ENCODE data around the gene ANKFN1.
A peak's percentile ranks its signal among the peaks of the same experiment; 100 is the strongest.

ANKFN1 gene

DNA sequence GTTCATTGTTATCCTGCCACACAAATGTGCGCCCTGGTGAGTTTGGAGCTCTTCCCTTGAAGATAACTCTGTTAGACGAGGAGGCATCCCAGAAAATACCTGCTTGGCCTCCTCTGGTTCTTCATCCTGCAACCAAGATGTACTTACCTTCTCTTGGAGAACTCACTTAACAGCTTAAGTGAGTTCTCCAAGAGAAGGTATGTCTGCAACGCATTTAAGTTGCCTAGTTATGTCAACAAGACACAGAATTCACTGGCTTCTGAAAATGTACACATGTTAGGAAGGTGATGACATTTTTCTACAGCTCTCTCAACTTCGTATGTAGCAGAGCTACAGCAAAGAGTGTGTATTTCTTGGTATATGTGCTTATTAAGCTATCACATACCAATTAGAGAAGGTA lies 361.6 kb downstream of the ANKFN1 start:
- H3K4me3 ChIP-seq (ENCODE audit: low read length), result no peak overlapping the region
- DNase-seq (ENCODE audit: low read depth), result no peak
- TF ChIP-seq, protein P1, sequence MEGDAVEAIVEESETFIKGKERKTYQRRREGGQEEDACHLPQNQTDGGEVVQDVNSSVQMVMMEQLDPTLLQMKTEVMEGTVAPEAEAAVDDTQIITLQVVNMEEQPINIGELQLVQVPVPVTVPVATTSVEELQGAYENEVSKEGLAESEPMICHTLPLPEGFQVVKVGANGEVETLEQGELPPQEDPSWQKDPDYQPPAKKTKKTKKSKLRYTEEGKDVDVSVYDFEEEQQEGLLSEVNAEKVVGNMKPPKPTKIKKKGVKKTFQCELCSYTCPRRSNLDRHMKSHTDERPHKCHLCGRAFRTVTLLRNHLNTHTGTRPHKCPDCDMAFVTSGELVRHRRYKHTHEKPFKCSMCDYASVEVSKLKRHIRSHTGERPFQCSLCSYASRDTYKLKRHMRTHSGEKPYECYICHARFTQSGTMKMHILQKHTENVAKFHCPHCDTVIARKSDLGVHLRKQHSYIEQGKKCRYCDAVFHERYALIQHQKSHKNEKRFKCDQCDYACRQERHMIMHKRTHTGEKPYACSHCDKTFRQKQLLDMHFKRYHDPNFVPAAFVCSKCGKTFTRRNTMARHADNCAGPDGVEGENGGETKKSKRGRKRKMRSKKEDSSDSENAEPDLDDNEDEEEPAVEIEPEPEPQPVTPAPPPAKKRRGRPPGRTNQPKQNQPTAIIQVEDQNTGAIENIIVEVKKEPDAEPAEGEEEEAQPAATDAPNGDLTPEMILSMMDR (conservative IDR thresholded peaks at IDR 0.05; ENCODE audit: low read length), result no peak

DNA sequence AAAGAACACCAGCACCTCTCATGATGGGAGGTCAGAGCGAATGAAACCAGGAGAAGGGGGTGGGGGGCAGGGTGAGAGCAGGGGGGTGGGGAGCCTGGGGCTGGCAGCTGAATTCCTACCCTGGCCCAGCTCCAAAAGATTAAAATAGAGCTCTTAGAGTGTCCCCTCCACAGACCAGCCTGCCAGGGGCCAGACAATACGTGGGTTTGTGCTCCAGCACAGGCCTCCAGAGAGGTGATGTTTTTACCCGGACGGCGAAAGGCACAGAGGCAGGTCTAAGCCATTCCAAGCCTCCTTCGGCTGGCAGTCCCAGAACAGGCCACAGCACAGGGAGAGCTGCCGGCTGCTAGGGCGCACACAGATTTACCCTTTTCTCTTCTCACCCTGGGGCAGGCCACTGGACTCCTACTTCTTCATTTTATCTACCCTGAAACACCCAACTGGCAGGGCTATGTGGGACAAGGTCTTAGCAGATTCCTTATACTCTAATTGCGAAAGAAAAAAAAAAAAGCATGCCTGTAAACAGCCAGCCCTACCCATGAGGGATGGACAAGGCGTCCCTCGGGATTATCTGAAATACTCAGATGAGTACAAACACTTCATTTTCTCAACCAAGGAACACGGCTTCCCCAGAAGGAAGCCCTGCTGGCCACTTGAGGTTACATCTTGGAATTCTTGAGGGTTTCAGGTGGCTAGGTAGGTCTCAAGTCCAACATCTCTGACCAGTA lies 368.3 kb downstream of the ANKFN1 start:
- TF ChIP-seq, protein P1 (conservative IDR thresholded peaks at IDR 0.05; ENCODE audit: low read length), result no peak
- H3K4me3 ChIP-seq (ENCODE audit: low read length), result no peak overlapping the region
- DNase-seq (ENCODE audit: low read depth), result no peak

DNA sequence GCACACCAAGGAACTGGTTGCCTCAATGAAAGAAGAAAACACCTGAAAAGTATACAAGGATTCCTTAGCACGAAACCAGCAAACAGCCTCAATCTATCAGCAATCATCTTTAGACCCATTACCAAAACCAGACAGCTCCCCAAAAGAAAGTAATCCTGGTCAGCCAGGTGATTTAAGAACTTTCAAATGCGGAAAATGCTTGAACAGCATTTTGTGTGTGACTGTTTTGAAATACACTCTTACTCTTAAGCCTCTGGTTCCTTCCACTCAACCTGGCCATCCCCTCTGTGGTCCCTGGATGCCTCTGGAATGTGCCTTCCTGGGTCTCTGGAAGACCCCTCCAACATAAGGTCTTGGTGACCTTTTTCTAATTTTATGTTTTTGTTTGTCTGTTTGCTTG lies 369.8 kb downstream of the ANKFN1 start:
- TF ChIP-seq, protein P1 (conservative IDR thresholded peaks at IDR 0.05; ENCODE audit: low read length), result no peak
- no peak overlapping the region for H3K4me3 ChIP-seq (ENCODE audit: low read length)
- no peak for DNase-seq (ENCODE audit: low read depth)

DNA sequence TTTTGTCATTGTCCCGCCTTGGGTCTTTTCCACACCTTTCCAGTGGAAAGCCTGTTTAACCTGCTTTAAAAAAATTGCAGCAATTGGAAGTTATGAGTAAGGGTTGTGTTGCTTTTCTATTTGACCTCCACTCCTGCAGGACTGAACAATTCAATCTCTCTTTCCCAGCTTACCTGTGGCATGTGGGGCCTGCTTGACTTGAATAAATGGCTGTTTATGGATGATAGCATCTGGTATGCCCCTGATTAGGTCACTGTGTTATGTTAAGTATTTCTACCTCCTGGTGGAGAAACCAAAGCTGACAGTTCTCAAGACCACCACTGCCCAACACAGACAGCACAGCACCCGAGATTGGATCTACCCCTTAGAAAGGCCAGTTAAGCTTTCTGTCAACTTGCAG lies 375.4 kb downstream of the ANKFN1 start:
- TF ChIP-seq, protein P1 (conservative IDR thresholded peaks at IDR 0.05; ENCODE audit: low read length), result no peak
- DNase-seq (ENCODE audit: low read depth), result no peak
- no peak overlapping the region for H3K4me3 ChIP-seq (ENCODE audit: low read length)

DNA sequence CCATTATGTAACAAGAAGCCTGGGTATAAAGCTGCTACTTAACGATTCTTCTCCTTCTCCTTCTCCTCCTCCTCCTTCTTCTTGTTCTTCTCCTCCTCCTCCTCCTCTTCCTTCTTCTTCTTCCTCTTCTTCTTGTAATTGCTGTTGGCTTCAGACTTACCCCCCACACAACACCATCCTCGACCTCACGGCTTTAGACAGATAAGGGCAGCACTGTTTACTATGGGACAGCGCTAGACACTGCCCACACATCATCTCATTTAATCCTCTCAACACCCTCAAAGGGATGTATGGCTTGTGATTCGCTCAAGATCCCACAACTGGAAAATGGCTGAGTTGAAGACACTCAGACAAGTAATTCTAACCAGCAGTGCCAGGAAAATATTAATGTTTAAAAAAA lies 379.7 kb downstream of the ANKFN1 start:
- DNase-seq (ENCODE audit: low read depth), result no peak
- TF ChIP-seq, protein P1 (conservative IDR thresholded peaks at IDR 0.05; ENCODE audit: low read length), result no peak
- no peak overlapping the region for H3K4me3 ChIP-seq (ENCODE audit: low read length)

DNA sequence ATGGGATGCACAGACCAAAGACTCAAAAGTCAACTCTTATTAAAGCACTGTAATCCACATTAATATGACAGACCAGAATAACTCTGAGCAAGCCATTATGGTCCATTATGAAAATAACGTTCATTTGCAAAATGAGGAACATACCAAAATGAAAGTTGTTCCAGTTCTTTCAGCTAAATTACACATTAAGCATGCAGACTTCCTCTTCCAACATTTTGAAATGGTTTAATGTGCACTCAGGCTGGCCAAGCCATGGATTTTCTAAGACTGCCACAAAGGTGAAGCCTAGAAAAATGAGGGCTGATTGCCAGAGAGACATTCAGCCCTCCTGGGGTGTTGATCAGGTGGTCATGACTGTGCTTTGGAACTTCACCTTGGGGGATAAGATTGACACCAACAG lies 383.5 kb downstream of the ANKFN1 start:
- TF ChIP-seq, protein P1 (conservative IDR thresholded peaks at IDR 0.05; ENCODE audit: low read length), result no peak
- no peak overlapping the region for H3K4me3 ChIP-seq (ENCODE audit: low read length)
- no peak for DNase-seq (ENCODE audit: low read depth)

DNA sequence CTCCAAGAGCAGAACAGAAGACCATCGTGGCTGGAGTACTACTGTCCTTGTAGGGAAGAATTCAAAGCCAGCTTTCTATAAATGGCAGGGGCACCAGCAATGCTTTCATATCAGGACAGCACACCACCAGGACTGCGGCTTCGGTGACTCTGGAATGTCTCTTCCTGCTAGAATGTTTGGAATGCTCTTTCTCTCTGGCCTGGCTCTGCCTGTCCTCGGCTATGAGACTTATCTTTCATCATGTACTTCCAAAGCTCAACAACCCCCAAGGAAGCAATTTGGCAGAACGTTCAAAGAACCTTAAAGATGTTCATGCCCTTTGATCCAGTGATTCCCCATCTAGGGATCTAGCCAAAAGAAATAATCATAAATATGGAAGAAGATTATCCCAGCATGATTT lies 387.6 kb downstream of the ANKFN1 start:
- H3K4me3 ChIP-seq (ENCODE audit: low read length), result no peak overlapping the region
- peak; percentile 11 for DNase-seq (ENCODE audit: low read depth)
- TF ChIP-seq, protein P1 (conservative IDR thresholded peaks at IDR 0.05; ENCODE audit: low read length), result no peak
